ENCODE measurements around the gene ADRA2B. TPM values are rescaled to one million over a fixed set of nuclear protein-coding genes. Genes with fewer than 3 reads are reported as not detected.
A peak's percentile ranks its signal among the peaks of the same experiment; 100 is the strongest.

ADRA2B gene
- total RNA-seq, 2 experiments from 2014 or later = 0.52 TPM

DNA sequence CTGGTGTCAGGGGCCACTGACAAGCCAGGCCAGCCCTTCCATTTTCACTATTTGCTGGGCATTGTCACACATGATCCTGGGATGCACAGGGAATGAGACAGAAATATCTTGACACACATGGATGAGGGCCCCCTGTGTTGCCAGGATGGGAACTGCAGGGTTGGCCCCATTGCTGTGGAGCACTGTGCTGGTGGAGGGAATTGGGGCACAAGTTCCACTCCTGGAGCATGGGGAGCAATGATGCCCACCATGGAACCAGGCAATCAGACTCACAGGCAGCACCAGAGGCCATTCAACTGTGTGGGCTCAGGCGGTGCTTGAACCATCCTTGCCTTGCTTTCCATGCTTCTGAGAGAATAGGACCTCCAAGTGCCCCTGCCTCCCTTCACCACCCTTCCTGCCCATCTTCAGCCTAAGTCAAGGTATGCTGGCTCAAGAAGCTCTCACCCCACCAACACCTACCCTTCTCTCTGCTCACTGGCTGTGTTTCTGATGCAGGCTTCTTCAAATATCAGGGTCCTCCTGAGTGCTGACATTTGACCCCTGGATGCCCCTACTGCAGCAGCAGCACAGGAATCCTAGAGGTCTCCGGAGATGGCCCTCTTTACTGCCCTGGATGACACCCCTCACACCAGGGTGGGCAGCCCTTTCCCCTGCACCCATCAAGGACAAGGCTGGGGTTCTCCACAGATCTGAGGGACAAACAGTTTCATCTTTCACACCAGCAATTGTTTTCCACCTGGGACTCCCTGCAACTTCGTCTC lies 11.0 kb downstream of the ADRA2B start:
- peaks cover 12% of the 10 kb centered on the region for H3K9me3 Mint-ChIP-seq

GRCh38 chr2:96104487-96104861 lies 11.9 kb downstream of the ADRA2B start:
- peaks cover 2% of the 10 kb centered on the region for H3K36me3 Mint-ChIP-seq (ENCODE audit: low read depth)
- H3K9me3 Mint-ChIP-seq = peaks cover 12% of the 10 kb centered on the region
- peak; percentile 1 for DNase-seq
- no peaks in the 10 kb centered on the region for H3K27me3 Mint-ChIP-seq (ENCODE audit: low read depth)
- H3K4me1 Mint-ChIP-seq (ENCODE audit: low read depth) = no peaks in the 10 kb centered on the region
- CTCF ChIA-PET = interaction anchor here (1.0 to 1.6 kb wide), 2 partner anchors 12 to 112 kb away, joined by 3 to 6 read pairs; partner anchors contain the start of gene ADRA2B
- intact Hi-C loops (cut with micrococcal nuclease) = no loop called here
- H3K4me3 Mint-ChIP-seq = no peak overlapping the region
- H3K27ac Mint-ChIP-seq = no peak overlapping the region

More for the DNA sequence above, 11.0 kb downstream of the ADRA2B start:
- CTCF ChIA-PET = interaction anchor here (1.0 to 1.6 kb wide), 2 partner anchors 11 to 113 kb away, joined by 3 to 6 read pairs; partner anchors contain the start of gene ADRA2B
- intact Hi-C loops (cut with micrococcal nuclease) = no loop called here
- DNase-seq = peak; percentile 1
- H3K27ac Mint-ChIP-seq = no peak overlapping the region
- H3K27me3 Mint-ChIP-seq (ENCODE audit: low read depth) = no peaks in the 10 kb centered on the region
- H3K36me3 Mint-ChIP-seq (ENCODE audit: low read depth) = peaks cover 2% of the 10 kb centered on the region
- no peak overlapping the region for H3K4me3 Mint-ChIP-seq
- no peaks in the 10 kb centered on the region for H3K4me1 Mint-ChIP-seq (ENCODE audit: low read depth)

DNA sequence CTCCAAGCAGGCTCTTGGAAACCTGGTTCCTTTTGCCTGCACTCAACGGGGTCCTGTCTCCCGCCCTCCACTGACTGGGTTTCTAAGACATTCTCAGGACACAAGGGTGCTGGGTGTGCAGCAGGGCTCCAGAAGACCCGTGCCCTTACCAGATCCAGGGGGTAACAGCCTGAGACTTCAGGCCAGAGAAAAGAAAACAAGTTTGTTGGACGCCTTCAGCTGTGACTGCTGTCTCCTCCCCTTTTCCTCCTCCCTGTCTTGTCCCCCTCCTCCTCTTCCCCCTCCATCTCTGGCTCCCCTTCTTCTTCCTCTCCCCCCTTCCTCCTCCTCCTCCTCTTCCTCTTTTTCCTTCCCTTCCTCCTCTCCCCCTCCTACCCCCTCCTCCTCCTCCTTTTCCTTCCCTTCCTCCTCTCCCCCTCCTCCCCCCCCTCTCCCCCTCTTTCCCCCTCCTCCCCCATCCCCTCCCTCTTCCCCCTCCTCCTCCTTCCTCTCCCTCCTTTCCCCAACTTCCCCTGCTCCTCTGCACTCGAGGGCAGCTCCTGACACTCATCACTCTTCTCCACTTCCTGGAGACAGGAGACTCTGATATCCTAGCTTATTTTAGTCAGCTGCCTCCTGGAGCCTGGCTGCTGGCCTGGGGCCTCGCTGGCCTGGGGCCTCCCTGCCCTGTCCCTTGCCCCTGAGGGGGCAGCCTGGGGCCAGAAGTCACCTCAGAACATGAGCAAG lies 12.4 kb downstream of the ADRA2B start:
- intact Hi-C loops (cut with micrococcal nuclease) = no loop called here
- peaks cover 2% of the 10 kb centered on the region for H3K36me3 Mint-ChIP-seq (ENCODE audit: low read depth)
- DNase-seq = peak; percentile 2
- no peak overlapping the region for H3K4me3 Mint-ChIP-seq
- H3K4me1 Mint-ChIP-seq (ENCODE audit: low read depth) = no peaks in the 10 kb centered on the region
- no peaks in the 10 kb centered on the region for H3K27me3 Mint-ChIP-seq (ENCODE audit: low read depth)
- peaks cover 12% of the 10 kb centered on the region for H3K9me3 Mint-ChIP-seq
- CTCF ChIA-PET = interaction anchor here (1.0 to 1.6 kb wide), 2 partner anchors 13 to 111 kb away, joined by 3 to 6 read pairs; partner anchors contain the start of gene ADRA2B
- H3K27ac Mint-ChIP-seq = no peak overlapping the region

DNA sequence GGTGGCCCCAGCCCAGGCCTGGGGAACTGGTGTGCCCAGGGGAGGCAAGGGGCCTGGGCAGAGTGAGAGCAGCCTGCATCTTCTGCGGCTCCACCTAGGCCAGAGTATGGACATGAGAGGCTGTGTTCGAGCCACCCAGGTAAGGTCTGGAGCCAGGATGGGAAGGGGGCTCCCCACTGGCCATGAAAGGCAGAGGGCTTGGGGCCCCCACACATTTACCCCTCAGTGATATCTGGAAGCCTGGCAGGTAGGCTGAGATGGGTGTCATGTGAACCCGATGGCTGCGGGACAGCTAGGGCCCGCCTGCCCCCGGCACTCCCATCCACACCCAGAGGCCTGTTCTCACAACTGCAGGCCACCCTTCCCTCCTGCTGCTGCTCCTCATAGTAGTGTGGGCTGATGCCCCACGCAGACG lies 13.2 kb downstream of the ADRA2B start:
- Mint-ChIP-seq H3K4me1 (ENCODE audit: low read depth) (no peaks in the 10 kb centered on the region), H3K36me3 (ENCODE audit: low read depth) (peaks cover 2% of the 10 kb centered on the region), H3K4me3 (no peak overlapping the region), H3K27me3 (ENCODE audit: low read depth) (no peaks in the 10 kb centered on the region), H3K9me3 (peaks cover 12% of the 10 kb centered on the region), H3K27ac (no peak overlapping the region)
- peak; percentile 3 for DNase-seq
- intact Hi-C loops (cut with micrococcal nuclease) = no loop called here
- CTCF ChIA-PET = no interaction called here

DNA sequence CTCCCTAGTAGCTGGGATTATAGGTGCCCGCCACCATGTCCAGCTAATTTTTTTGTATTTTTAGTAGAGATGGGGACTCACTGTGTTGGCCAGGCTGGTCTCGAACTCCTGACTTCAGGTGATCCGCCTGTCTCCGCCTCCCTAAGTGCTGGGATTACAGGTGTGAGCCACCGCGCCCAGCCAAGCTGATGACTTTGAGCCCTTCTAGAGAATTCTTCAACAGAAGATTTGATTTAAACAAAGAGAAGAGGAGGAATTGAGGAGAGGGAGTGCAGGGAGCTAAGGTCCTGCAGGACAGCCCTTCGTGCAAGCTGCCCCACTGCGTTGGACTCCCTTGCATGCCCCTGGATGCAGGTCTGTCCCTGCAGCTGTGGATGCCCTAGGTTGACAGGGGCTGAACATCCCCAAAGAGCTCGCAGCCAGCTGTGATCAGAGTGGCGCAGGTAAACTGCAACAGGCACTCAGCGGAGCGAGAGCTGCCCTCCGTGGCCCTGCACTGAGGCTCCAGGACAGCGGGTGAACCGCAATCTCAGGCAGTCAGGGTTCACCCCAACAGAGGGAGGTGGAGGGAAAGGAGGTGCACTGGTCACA lies 13.7 kb downstream of the ADRA2B start:
- intact Hi-C loops (cut with micrococcal nuclease) = no loop called here
- Mint-ChIP-seq H3K4me3 (no peak overlapping the region), H3K9me3 (peaks cover 12% of the 10 kb centered on the region), H3K36me3 (ENCODE audit: low read depth) (peaks cover 2% of the 10 kb centered on the region), H3K27ac (no peak overlapping the region), H3K4me1 (ENCODE audit: low read depth) (no peaks in the 10 kb centered on the region), H3K27me3 (ENCODE audit: low read depth) (no peaks in the 10 kb centered on the region)
- CTCF ChIA-PET = interaction anchor here (1.2 kb wide), 1 partner anchor 11 kb away, joined by 3 read pairs; no protein-coding TSS in a partner anchor
- peak; percentile 1 for DNase-seq

- CTCF ChIA-PET = no interaction called here
- H3K27ac Mint-ChIP-seq = no peak overlapping the region
- H3K27me3 Mint-ChIP-seq (ENCODE audit: low read depth) = no peaks in the 10 kb centered on the region
- peaks cover 12% of the 10 kb centered on the region for H3K9me3 Mint-ChIP-seq
- H3K36me3 Mint-ChIP-seq (ENCODE audit: low read depth) = peaks cover 2% of the 10 kb centered on the region
- no peak for DNase-seq
- no peak overlapping the region for H3K4me3 Mint-ChIP-seq
- no peaks in the 10 kb centered on the region for H3K4me1 Mint-ChIP-seq (ENCODE audit: low read depth)
- intact Hi-C loops (cut with micrococcal nuclease) = no loop called here
These were observed 15.5 kb downstream of the ADRA2B start for GRCh38 chr2:96100893-96101304.

- Mint-ChIP-seq H3K9me3 (peaks cover 5% of the 10 kb centered on the region), H3K36me3 (ENCODE audit: low read depth) (peaks cover 2% of the 10 kb centered on the region), H3K27me3 (ENCODE audit: low read depth) (no peaks in the 10 kb centered on the region), H3K4me1 (ENCODE audit: low read depth) (no peaks in the 10 kb centered on the region), H3K27ac (no peak overlapping the region), H3K4me3 (no peak overlapping the region)
- intact Hi-C loops (cut with micrococcal nuclease) = no loop called here
- CTCF ChIA-PET = no interaction called here
- DNase-seq = no peak
These were observed 16.2 kb downstream of the ADRA2B start for GRCh38 chr2:96099861-96100798.

GRCh38 chr2:96098900-96099590 lies 17.3 kb downstream of the ADRA2B start:
- Mint-ChIP-seq H3K9me3 (no peaks in the 10 kb centered on the region), H3K27ac (no peak overlapping the region), H3K4me1 (ENCODE audit: low read depth) (no peaks in the 10 kb centered on the region), H3K27me3 (ENCODE audit: low read depth) (no peaks in the 10 kb centered on the region), H3K36me3 (ENCODE audit: low read depth) (no peaks in the 10 kb centered on the region), H3K4me3 (no peak overlapping the region)
- intact Hi-C loops (cut with micrococcal nuclease) = no loop called here
- DNase-seq = no peak
- CTCF ChIA-PET = no interaction called here

DNA sequence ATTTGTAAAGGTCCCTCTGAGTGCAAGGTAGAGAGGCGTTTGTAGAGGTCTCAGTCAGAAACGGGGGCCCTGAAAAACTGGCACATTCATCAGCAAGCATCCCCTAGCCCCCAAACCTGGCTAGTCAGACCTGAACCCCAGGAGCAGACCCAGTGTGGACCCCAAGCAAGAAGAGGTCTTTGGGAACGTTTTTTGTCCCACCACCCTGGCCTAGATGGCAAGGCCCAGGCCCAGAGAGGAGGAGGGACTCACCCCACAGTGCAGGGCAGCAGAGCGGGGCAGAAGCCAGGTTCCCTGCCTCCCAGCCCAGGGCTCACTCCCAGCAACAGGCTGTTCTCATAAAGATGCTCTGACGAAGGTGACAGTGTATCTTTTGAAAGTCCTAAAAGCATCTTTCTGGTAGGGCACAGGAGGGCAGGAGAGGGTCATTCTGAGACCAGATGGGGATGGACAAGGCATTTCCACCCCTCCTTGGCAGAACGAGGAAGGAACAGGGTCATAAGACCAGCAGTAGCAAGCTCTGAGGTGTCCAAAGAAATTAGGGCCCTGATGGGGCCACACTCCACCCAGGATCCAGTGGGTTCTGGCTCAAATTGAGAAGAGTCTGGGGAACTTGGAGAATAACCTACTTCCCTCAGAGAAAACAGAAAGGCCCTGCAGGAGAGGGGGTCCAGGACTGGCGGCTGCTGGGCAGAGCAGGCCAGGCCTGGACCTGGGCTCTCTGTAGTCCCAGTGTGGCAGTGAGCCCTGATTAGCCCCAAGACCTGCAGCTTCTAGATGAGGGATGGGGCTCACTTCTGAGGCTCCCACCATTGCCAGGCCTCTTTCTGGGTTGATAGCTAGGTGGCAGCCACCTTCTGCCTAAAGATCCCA lies 18.2 kb downstream of the ADRA2B start:
- Mint-ChIP-seq H3K27me3 (ENCODE audit: low read depth) (no peaks in the 10 kb centered on the region), H3K36me3 (ENCODE audit: low read depth) (no peaks in the 10 kb centered on the region), H3K4me1 (ENCODE audit: low read depth) (no peaks in the 10 kb centered on the region), H3K4me3 (no peak overlapping the region), H3K9me3 (no peaks in the 10 kb centered on the region), H3K27ac (no peak overlapping the region)
- intact Hi-C loops (cut with micrococcal nuclease) = no loop called here
- DNase-seq = no peak
- CTCF ChIA-PET = no interaction called here

DNA sequence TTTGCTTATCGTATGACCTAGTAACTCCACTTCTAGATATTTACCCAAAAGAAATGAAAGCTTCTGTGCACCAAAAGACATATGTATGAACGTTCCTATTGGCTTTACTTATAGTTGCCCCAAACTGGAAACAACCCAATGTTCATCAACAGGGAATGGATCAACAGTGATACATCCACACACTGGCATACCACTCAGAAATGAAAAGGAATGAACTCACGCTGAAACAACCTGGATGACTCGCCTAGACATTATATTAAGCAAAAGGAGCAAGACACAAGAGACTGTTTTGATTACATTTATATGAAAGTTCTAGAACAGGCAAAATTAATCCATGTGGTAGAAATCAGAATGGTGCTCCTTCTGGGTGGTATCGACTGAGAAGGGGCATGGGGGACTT lies 18.9 kb downstream of the ADRA2B start:
- intact Hi-C loops (cut with micrococcal nuclease) = no loop called here
- no peak for DNase-seq
- Mint-ChIP-seq H3K27ac (no peak overlapping the region), H3K36me3 (ENCODE audit: low read depth) (no peaks in the 10 kb centered on the region), H3K27me3 (ENCODE audit: low read depth) (no peaks in the 10 kb centered on the region), H3K9me3 (no peaks in the 10 kb centered on the region), H3K4me1 (ENCODE audit: low read depth) (no peaks in the 10 kb centered on the region), H3K4me3 (no peak overlapping the region)
- CTCF ChIA-PET = no interaction called here

DNA sequence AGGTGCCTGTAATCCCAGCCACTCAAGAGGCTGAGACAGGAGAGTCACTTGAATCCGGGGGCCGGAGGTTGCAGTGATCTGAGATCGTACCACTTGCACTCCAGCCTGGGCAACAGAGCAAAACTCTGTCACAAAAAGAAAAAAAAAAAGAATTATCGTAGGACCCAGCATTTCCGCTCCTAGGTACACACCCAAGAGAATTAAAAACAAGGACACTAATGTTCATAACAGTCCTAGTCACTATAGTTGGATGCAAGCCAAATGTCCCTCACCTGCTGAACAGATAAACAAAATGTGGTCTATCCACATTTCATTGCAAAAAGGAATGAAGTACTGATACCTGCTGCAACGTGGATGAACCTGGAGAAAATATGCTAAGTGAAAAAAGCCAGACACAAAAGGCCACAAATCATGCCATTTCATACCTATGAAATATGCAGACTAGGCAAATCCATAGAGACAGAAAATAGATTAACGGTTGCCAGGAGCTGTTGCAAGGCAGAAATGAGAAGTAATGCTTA lies 21.2 kb downstream of the ADRA2B start:
- Mint-ChIP-seq H3K36me3 (ENCODE audit: low read depth) (no peaks in the 10 kb centered on the region), H3K27ac (no peak overlapping the region), H3K9me3 (no peaks in the 10 kb centered on the region), H3K4me3 (no peak overlapping the region), H3K27me3 (ENCODE audit: low read depth) (no peaks in the 10 kb centered on the region), H3K4me1 (ENCODE audit: low read depth) (no peaks in the 10 kb centered on the region)
- CTCF ChIA-PET = no interaction called here
- DNase-seq = no peak
- intact Hi-C loops (cut with micrococcal nuclease) = no loop called here

Data from activated naive CD4-positive, alpha-beta T cell treated with anti-CD3 and anti-CD28 coated beads for 36 hours (primary cell).